ENCODE measurements around the gene GLT8D2. TPM values are rescaled to one million over a fixed set of nuclear protein-coding genes. Genes with fewer than 3 reads are reported as not detected.

The GLT8D2 gene, protein sequence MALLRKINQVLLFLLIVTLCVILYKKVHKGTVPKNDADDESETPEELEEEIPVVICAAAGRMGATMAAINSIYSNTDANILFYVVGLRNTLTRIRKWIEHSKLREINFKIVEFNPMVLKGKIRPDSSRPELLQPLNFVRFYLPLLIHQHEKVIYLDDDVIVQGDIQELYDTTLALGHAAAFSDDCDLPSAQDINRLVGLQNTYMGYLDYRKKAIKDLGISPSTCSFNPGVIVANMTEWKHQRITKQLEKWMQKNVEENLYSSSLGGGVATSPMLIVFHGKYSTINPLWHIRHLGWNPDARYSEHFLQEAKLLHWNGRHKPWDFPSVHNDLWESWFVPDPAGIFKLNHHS
- total RNA-seq, result 9.4 TPM

GRCh38 chr12:104049903-104050356 lies at the start of gene GLT8D2:
Gene GLT8D2 (minus strand): TSS chr12:104050187. CDS start chr12:104019648, 30,539 bp downstream.
- no peak for FAIRE-seq
- no peak for DNase-seq (ENCODE audit: low spot score in 2 of 2)

- FAIRE-seq (no peak), DNase-seq (ENCODE audit: low spot score in 2 of 2) (no peak)
Measured at GRCh38 chr12:104097954-104098353, 48.0 kb upstream of the GLT8D2 start.

- no peak for FAIRE-seq
- no peak for DNase-seq (ENCODE audit: low spot score in 2 of 2)
Measured at GRCh38 chr12:104095289-104095688, 45.3 kb upstream of the GLT8D2 start.

DNA sequence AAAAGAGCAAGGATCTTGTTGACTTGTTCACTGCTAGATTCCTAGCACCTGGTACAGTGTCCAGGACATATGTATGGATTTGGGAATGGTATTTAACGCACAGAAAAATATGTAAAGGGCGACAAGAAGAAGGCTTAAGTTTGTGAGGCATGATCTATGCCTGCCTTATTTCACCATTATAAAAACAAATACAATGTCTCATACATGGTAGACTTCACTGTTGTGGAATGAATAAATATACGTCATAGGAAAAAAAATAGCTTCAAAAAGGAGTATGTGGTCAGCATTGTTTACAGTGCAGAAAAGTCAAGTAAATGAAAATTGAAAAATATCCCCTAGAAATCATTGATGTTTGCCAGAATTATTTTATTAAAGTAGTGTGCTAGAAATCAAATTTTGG lies 44.3 kb upstream of the GLT8D2 start:
- DNase-seq (ENCODE audit: low spot score in 2 of 2), result no peak
- no peak for FAIRE-seq

GRCh38 chr12:104091136-104091535 lies 41.1 kb upstream of the GLT8D2 start:
- FAIRE-seq (no peak), DNase-seq (ENCODE audit: low spot score in 2 of 2) (no peak)

- DNase-seq (ENCODE audit: low spot score in 2 of 2) (no peak), FAIRE-seq (no peak)
Measured at GRCh38 chr12:104090685-104091084, 40.7 kb upstream of the GLT8D2 start.

DNA sequence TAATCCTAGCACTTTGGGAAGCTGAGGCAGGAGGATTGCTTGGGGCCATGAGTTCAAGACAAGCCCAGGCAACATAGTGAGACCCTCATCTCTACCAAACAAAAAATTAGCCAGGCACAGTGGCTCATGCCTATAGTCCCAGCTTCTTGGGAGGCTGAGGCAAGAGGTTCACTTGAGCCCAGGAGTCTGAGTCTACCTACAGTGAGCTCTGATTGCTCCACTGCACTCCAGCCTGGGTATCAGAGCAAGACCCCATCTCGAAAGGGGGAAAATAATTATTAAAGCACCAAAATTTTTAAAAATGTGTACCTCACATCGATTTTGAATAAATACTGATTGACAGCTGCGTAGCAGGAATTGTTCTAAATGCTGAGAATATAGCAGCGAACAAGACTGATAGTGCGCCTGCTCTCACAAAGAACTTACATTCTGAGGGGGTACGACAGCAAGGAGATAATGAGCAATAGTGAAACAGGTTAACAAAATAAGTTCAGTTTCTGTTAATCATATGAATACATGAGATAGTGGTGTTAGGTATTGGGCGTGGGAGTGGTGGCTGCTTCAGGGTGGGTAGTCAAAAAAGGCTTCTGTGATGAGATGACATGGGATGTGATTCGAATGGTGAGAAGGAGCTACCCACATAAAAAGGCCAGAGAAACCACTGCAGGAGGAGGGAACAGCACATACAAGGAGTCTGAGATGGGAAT lies 33.9 kb upstream of the GLT8D2 start:
- no peak for FAIRE-seq
- no peak for DNase-seq (ENCODE audit: low spot score in 2 of 2)

- FAIRE-seq (no peak), DNase-seq (ENCODE audit: low spot score in 2 of 2) (no peak)
Measured at GRCh38 chr12:104080764-104081163, 30.8 kb upstream of the GLT8D2 start.

DNA sequence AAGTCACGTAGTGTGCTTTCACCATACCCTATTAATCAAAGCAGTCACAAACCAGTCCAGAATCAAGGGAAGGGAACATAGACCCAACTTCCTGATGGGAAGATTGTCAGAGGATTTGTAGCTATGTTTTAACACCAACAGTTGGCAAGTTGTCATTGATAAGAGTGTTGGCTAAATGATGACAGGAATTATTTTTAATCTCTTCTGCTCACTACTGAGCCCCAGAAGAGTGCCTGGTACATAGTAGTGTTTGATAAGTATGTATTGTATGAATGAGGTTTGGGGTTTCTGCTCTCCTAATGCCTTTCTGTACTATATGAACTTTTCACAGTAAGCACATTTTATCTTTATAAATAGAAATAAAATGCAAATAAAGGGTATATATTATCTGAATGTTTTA lies 29.0 kb upstream of the GLT8D2 start:
- no peak for FAIRE-seq
- no peak for DNase-seq (ENCODE audit: low spot score in 2 of 2)

DNA sequence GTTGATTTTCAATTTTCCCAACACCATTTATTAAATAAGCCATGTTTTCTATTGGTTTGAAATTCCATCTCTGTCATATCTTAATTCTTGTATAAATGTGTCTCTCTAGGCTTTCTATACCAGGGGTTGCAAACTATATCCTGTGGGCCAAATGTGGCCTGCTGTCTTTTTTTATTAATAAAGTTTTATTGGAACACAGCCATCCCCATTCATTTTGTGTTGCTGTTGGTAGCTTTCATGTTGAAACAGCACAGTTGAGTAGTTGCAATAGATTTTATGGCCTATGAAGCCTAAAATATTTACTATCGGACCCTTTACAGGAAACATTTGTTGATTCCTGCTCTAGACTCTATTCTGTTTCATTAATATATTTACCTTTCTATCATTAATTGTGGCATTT lies 23.7 kb upstream of the GLT8D2 start:
- DNase-seq (ENCODE audit: low spot score in 2 of 2), result no peak
- FAIRE-seq, result no peak

GRCh38 chr12:104072099-104072498 lies 22.1 kb upstream of the GLT8D2 start:
- FAIRE-seq, result no peak
- no peak for DNase-seq (ENCODE audit: low spot score in 2 of 2)

GRCh38 chr12:104064842-104065427 lies 14.9 kb upstream of the GLT8D2 start:
- FAIRE-seq (no peak), DNase-seq (ENCODE audit: low spot score in 2 of 2) (peak; percentile 20 to 23)

GRCh38 chr12:104064031-104064841 lies 14.2 kb upstream of the GLT8D2 start, which contains the start of gene HCFC2:
Gene HCFC2 (plus strand): TSS chr12:104064531. CDS start chr12:104064561, 30 bp downstream.
- peak; percentile 98 to 99 for DNase-seq (ENCODE audit: low spot score in 2 of 2)
- FAIRE-seq, result no peak

GRCh38 chr12:104063712-104064030 lies 13.7 kb upstream of the GLT8D2 start:
- DNase-seq (ENCODE audit: low spot score in 2 of 2), result no peak

DNA sequence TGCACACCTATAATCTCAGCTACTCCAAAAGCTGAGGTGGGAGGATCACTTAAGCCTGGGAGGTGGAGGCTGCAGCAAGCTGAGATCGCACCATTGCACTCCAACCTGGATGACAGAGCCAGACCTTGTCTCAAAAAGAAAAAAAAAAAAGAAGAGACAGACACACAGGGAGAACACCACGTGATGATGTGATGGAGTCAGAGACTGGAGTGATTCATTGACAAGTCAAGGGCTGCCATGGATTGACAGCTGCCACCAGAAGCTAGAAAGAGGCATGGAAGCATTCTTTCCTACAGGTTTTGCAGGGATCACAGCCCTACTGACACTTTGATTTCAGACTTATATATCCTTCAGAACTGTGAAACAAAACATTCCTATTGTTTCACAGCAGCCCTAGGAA lies 10.8 kb upstream of the GLT8D2 start:
- no peak for DNase-seq (ENCODE audit: low spot score in 2 of 2)
- no peak for FAIRE-seq

More at GRCh38 chr12:104063712-104064030, 13.7 kb upstream of the GLT8D2 start:
- FAIRE-seq, result no peak

- no peak for DNase-seq (ENCODE audit: low spot score in 2 of 2)
- FAIRE-seq, result no peak
Measured at GRCh38 chr12:104059963-104060362, 10.0 kb upstream of the GLT8D2 start.

DNA sequence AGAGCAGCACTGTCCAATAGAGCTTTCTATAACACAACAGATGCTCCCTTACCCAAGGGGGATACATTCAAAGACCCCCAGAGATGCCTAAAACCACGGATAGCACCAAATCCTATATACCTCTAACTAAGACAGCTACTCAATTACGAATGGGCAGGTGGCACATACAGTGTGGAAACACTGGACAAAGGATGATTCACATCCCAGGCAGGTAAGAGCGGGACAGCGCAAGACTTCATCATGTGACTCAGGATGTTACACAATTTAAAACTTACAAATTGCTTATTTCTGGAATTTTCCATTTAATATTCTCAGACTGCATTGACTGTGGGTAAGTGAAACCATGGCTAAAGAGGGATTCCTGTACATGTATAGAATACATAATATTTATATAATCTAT lies 8.8 kb upstream of the GLT8D2 start:
- FAIRE-seq, result no peak
- no peak for DNase-seq (ENCODE audit: low spot score in 2 of 2)

GRCh38 chr12:104057771-104058197 lies 7.8 kb upstream of the GLT8D2 start:
- no peak for FAIRE-seq

GRCh38 chr12:104056419-104056972 lies 6.5 kb upstream of the GLT8D2 start:
- no peak for DNase-seq (ENCODE audit: low spot score in 2 of 2)
- FAIRE-seq, result no peak

More at GRCh38 chr12:104057771-104058197, 7.8 kb upstream of the GLT8D2 start:
- no peak for DNase-seq (ENCODE audit: low spot score in 2 of 2)

GRCh38 chr12:104055686-104056388 lies 5.8 kb upstream of the GLT8D2 start:
- FAIRE-seq, result no peak
- DNase-seq (ENCODE audit: low spot score in 2 of 2), result no peak

Data from frontal cortex (tissue), 4 donors.